Gastroesophageal sphincter (tissue), 4 donors: ENCODE results near the gene MAGEC1. TPM values are rescaled to one million over a fixed set of nuclear protein-coding genes. Genes with fewer than 3 reads are reported as not detected.

Experiments used
- ATAC-seq: fragments of 150-250 bp; one replicate; pipeline ENCODE4 v1.9.1; 2016; ENCODE audit warnings: mild to moderate bottlenecking, moderate library complexity
- H3K27ac ChIP-seq, 4 donors: fragments of 200-600 bp; sonication (generic) in 3 of 4; 1 replicate in 3 of 4; 2 replicates in 1 of 4; pipeline ENCODE4 v1.5.1; 2016 to 2019
- H3K27me3 ChIP-seq: fragments of 200-600 bp; sonication (generic); one replicate; pipeline ENCODE4 v1.5.1; 2019
- H3K36me3 ChIP-seq, 2 donors: fragments of 200-600 bp; sonication (generic); one replicate each; pipeline ENCODE4 v1.5.1; 2019; ENCODE audit warnings: control low read depth in 1 of 2
- H3K4me1 ChIP-seq, 3 donors: fragments of 200-600 bp; sonication (generic); 1 replicate in 2 of 3; 2 replicates in 1 of 3; pipeline ENCODE4 v1.5.1; 2016 to 2019; ENCODE audit warnings: control low read depth in 2 of 3
- H3K4me3 ChIP-seq, 2 donors: fragments of 200-600 bp; sonication (generic); one replicate each; pipeline ENCODE4 v1.5.1; 2019; ENCODE audit warnings: mild to moderate bottlenecking in 1 of 2, moderate library complexity in 1 of 2
- H3K9me3 ChIP-seq, 3 donors: fragments of 200-600 bp; sonication (generic); one replicate each; pipeline ENCODE4 v1.5.1; 2017 to 2019; ENCODE audit warnings: control low read depth in 2 of 3
- EP300 ChIP-seq: sonication (generic); formaldehyde crosslinking; IDR thresholded peaks from one replicate; pipeline ENCODE4 v1.6.1; 2017; ENCODE audit warnings: antibody characterized with exemption, mild to moderate bottlenecking
- POLR2A ChIP-seq, 2 donors: fragments of 450-650 bp; IDR thresholded peaks; one replicate each; pipeline ENCODE4 v1.6.1; 2017; ENCODE audit warnings: antibody characterized with exemption in 2 of 2, mild to moderate bottlenecking in 2 of 2, moderate library complexity in 1 of 2
- POLR2AphosphoS5 ChIP-seq: sonication (generic); formaldehyde crosslinking; IDR thresholded peaks from one replicate; pipeline ENCODE4 v1.6.1; 2017; ENCODE audit warnings: antibody characterized with exemption
- WGBS, 2 donors: methylation state at CpG; one replicate each; pipeline ENCODE4 v1.1.5; 2018; ENCODE audit warnings: low coverage in 1 of 2; 5-methylcytosine and 5-hydroxymethylcytosine counted together
- total RNA-seq, 4 donors: library from RNA; depleted of rRNA; stranded (reverse); fragments of >200 nt; gene quantifications; one replicate each; pipeline ENCODE4 v1.1.0, GENCODE V29; 2016
- TF ChIP-seq, protein P1 (sequence below), 4 experiments: fragments of 200-600 bp in 2 of 4; fragments of 450-650 bp in 2 of 4; sonication (generic) in 1 of 4; IDR thresholded peaks; one replicate each; pipeline ENCODE4 v1.5.1; 2017 to 2019; ENCODE audit warnings: antibody characterized with exemption in 4 of 4, mild to moderate bottlenecking in 2 of 4, moderate library complexity in 2 of 4

MAGEC1 gene
- total RNA-seq, 4 donors from 2014 or later = not detected

DNA sequence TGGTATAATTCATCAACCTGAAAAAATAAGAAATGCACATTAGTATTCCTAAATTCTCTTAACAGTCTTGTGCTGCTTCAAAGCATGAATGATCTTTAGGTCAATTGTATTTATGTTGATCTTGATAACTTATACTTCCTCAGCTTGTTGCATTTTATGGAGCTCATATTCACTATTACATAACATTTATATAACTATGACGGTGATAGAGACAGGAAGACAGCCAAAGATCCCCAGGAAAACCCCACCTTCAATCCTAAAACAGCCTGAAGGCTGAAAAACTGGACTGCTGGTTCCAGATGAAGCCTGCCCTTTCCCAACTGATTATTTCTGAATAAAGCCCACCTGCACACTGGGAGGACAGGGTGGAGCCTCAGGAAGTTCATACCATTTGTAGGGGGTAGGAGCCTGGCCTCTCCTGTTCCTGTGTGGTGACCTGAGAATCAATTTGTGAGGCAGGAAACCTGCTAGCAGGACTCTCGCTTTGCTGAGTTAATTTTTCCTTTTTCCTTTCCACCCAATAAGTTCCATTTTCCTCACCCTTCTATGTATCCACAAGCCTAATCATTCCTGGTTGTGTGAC lies 30.5 kb downstream of the MAGEC1 start:
- H3K36me3 ChIP-seq = no peaks in the 10 kb centered on the region
- H3K4me1 ChIP-seq = no peaks in the 10 kb centered on the region
- no peaks in the 10 kb centered on the region for H3K27me3 ChIP-seq
- no peak overlapping the region for H3K4me3 ChIP-seq
- TF ChIP-seq EP300 = no peak
- no peak overlapping the region for H3K27ac ChIP-seq
- ATAC-seq = no peak
- 43 to 78% methylated on average over 1 to 2 of the region's 2 CpGs for WGBS, 2 donors
- no peaks in the 10 kb centered on the region for H3K9me3 ChIP-seq

DNA sequence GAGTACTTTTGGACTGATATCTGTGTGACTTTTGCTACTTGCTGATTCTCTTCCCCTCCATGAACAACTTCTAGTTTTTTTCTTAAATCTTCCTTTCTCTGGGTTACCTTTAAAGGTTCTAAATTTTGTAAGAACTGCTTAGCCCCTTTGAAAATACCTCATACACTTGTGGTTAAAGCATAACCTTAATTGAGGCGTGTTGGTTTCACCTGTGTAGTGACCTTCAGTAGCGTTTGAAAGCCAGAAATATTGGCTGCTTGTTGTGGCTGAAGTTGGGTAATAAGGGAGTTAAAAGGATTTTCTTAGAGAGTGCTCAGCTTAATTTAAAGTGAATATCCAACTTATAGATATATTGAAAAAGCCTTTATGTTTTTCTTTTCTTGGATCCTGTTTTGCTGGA lies 32.0 kb downstream of the MAGEC1 start:
- Histone ChIP-seq H3K4me3 (no peak overlapping the region), H3K27ac (no peak overlapping the region), H3K4me1 (no peaks in the 10 kb centered on the region), H3K36me3 (no peaks in the 10 kb centered on the region), H3K27me3 (no peaks in the 10 kb centered on the region), H3K9me3 (no peaks in the 10 kb centered on the region)
- 83 to 90% methylated on average over 2 of the region's 2 CpGs for WGBS, 2 donors
- TF ChIP-seq POLR2AphosphoS5 (no peak), POLR2A (IDR thresholded peaks at IDR 0.05) (no peak), EP300 (no peak)
- TF ChIP-seq, protein P1, sequence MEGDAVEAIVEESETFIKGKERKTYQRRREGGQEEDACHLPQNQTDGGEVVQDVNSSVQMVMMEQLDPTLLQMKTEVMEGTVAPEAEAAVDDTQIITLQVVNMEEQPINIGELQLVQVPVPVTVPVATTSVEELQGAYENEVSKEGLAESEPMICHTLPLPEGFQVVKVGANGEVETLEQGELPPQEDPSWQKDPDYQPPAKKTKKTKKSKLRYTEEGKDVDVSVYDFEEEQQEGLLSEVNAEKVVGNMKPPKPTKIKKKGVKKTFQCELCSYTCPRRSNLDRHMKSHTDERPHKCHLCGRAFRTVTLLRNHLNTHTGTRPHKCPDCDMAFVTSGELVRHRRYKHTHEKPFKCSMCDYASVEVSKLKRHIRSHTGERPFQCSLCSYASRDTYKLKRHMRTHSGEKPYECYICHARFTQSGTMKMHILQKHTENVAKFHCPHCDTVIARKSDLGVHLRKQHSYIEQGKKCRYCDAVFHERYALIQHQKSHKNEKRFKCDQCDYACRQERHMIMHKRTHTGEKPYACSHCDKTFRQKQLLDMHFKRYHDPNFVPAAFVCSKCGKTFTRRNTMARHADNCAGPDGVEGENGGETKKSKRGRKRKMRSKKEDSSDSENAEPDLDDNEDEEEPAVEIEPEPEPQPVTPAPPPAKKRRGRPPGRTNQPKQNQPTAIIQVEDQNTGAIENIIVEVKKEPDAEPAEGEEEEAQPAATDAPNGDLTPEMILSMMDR (IDR thresholded peaks at IDR 0.05) = no peak
- ATAC-seq = no peak

DNA sequence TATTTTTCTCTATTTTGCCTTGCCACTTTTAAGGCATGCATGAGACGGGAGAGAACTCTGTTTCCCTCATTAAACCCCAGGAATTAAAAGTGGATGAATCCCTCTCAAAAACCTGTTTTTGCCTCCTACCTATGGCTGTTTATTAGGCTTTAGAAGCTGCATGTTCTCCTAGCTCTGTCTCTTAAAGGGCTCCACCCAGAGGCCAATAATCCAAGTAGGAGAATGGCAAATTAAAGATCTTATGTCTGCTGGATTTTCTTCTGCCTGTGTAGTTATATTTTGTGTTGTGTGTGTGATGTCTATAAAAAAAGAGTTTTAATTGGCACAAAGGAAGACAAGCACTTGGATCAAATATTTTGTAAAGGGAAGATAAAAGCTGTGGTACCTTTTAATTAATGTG lies 32.4 kb downstream of the MAGEC1 start:
- TF ChIP-seq POLR2A (IDR thresholded peaks at IDR 0.05) (no peak), POLR2AphosphoS5 (no peak), EP300 (no peak)
- TF ChIP-seq, protein P1 (IDR thresholded peaks at IDR 0.05) = no peak
- Histone ChIP-seq H3K9me3 (no peaks in the 10 kb centered on the region), H3K36me3 (no peaks in the 10 kb centered on the region), H3K4me1 (no peaks in the 10 kb centered on the region), H3K27me3 (no peaks in the 10 kb centered on the region), H3K4me3 (no peak overlapping the region), H3K27ac (no peak overlapping the region)
- 50% methylated on average over 1 of the region's 1 CpG; no CpG with 5 or more reads in 1 of the 2 donors for WGBS, 2 donors
- no peak for ATAC-seq

DNA sequence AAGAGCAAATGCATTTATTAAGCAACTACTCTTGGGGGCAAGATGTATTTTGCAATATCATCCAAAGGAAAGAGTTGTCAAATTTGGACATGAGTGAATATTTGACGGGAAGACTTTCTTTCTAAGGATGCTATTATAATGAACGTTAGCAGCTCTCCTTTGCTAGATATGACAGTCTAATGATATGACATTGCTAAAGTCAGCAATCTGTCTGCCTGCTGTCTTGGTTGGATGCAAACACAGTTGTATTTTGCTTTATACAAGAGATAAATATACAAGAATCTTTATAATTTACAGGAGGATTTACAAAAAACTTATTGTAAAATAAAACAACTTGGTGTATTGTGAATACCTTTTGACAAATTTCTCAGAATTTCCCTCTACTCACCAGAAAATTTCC lies 37.5 kb downstream of the MAGEC1 start:
- TF ChIP-seq, protein P1 (IDR thresholded peaks at IDR 0.05) = no peak
- no peaks in the 10 kb centered on the region for H3K4me1 ChIP-seq
- H3K27me3 ChIP-seq = no peaks in the 10 kb centered on the region
- no peak overlapping the region for H3K4me3 ChIP-seq
- no peak for ATAC-seq
- 89 to 100% methylated on average over 2 of the region's 2 CpGs for WGBS, 2 donors
- no peak overlapping the region for H3K27ac ChIP-seq
- H3K9me3 ChIP-seq = no peaks in the 10 kb centered on the region
- no peaks in the 10 kb centered on the region for H3K36me3 ChIP-seq

DNA sequence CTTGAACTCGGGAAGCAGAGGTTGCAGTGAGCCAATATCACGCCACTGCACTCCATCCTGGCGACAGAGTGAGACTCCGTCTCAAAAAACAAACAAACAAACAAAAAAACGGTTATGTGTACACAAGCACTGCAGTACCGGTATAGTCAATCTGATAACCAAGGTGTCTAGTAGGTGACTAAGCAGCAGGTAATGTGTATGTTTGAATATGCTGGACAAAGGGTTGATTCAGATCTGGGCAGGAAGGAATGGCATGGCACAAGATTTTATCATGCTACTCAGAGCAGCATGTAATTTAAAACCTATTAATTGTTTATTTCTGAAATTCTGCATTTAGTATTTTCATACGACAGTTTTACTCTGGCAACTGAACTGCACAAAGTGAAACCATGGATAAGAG lies 41.7 kb downstream of the MAGEC1 start:
- ATAC-seq = no peak
- no peak for TF ChIP-seq POLR2AphosphoS5
- no peaks in the 10 kb centered on the region for H3K27me3 ChIP-seq
- no peaks in the 10 kb centered on the region for H3K4me1 ChIP-seq
- H3K4me3 ChIP-seq = no peak overlapping the region
- WGBS, 2 donors = 65 to 73% methylated on average over 4 to 5 of the region's 7 CpGs
- H3K36me3 ChIP-seq = no peaks in the 10 kb centered on the region
- H3K9me3 ChIP-seq = no peaks in the 10 kb centered on the region
- H3K27ac ChIP-seq = no peak overlapping the region

DNA sequence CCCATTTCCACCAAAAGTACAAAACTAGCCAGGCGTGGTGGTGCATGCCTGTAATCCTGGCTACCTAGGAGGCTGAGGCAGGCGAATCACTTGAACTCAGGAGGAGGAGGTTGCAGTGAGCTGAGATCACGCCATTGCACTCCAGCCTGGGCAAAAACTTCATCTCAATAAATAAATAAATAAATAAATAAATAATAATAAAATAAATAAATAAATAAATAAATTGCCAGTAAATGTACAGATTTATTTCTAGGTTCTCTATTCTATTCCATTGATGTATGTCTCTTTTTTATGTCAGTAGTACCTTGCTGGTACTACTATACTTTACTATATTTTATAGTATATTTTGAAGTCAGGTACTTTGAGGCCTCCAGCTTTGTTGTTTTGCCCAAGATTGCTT lies 43.7 kb downstream of the MAGEC1 start:
- H3K9me3 ChIP-seq = no peaks in the 10 kb centered on the region
- no peak for TF ChIP-seq EP300
- TF ChIP-seq POLR2A (IDR thresholded peaks at IDR 0.05) = no peak
- TF ChIP-seq POLR2AphosphoS5 = no peak
- TF ChIP-seq, protein P1 (IDR thresholded peaks at IDR 0.05) = no peak
- no peak for ATAC-seq
- no peaks in the 10 kb centered on the region for H3K27me3 ChIP-seq
- no peaks in the 10 kb centered on the region for H3K36me3 ChIP-seq
- no peaks in the 10 kb centered on the region for H3K4me1 ChIP-seq
- H3K27ac ChIP-seq = no peak overlapping the region
- no peak overlapping the region for H3K4me3 ChIP-seq
- 92% methylated on average over 2 of the region's 3 CpGs; no CpG with 5 or more reads in 1 of the 2 donors for WGBS, 2 donors
